Uterus (tissue), 4 donors: ENCODE data around the gene ING3. TPM values are rescaled to one million over a fixed set of nuclear protein-coding genes. Genes with fewer than 3 reads are reported as not detected.

Experiments used
- DNase-seq, 2 donors: peaks; one replicate each; pipeline ENCODE4 v3.0.0-alpha.2; 2019 to 2020
- H3K27ac ChIP-seq, 2 donors: fragments of 200-600 bp; sonication (generic); 1 replicate in 1 of 2; 2 replicates in 1 of 2; pipeline ENCODE4 v1.5.1; 2016 to 2018
- H3K27me3 ChIP-seq, 2 donors: fragments of 200-600 bp; sonication (generic); one replicate each; pipeline ENCODE4 v1.5.1; 2018 to 2019; ENCODE audit warnings: control low read depth in 1 of 2
- H3K36me3 ChIP-seq, 2 donors: fragments of 200-600 bp; sonication (generic); one replicate each; pipeline ENCODE4 v1.5.1; 2019; ENCODE audit warnings: control low read depth in 1 of 2
- H3K4me1 ChIP-seq, 2 donors: fragments of 200-600 bp; sonication (generic); one replicate each; pipeline ENCODE4 v1.5.1; 2018 to 2019; ENCODE audit warnings: control low read depth in 1 of 2
- H3K4me3 ChIP-seq, 2 donors: fragments of 200-600 bp; sonication (generic); 1 replicate in 1 of 2; 2 replicates in 1 of 2; pipeline ENCODE4 v1.5.1; 2018 to 2019; ENCODE audit warnings: mild to moderate bottlenecking in 1 of 2
- H3K9me3 ChIP-seq, 2 donors: fragments of 200-600 bp; sonication (generic); one replicate each; pipeline ENCODE4 v1.5.1; 2019; ENCODE audit warnings: control low read depth in 1 of 2
- POLR2A ChIP-seq, 2 donors: fragments of 450-650 bp; IDR thresholded peaks; one replicate each; pipeline ENCODE4 v1.6.1; 2016; ENCODE audit warnings: antibody characterized with exemption in 2 of 2, mild to moderate bottlenecking in 1 of 2, moderate library complexity in 1 of 2
- intact Hi-C: fragments of 100-400 bp; cut with DNase I; formaldehyde crosslinking; loops from one replicate; pipeline ENCODE4 v1.15.1; 2023; ENCODE audit warnings: low total_unique reads
- total RNA-seq, 4 donors: library from RNA; depleted of rRNA in 3 of 4; stranded (reverse); fragments of >200 nt in 3 of 4; gene quantifications; one replicate each; pipeline versions ENCODE4 v1.1.0 to v1.2.4, GENCODE V29; 2014 to 2023
- TF ChIP-seq, protein P1 (sequence below), 4 experiments: fragments of 200-600 bp in 2 of 4; fragments of 450-650 bp in 2 of 4; sonication (generic) in 2 of 4; IDR thresholded peaks; one replicate each; pipeline ENCODE4 v1.5.1; 2016 to 2019; ENCODE audit warnings: antibody characterized with exemption in 4 of 4, mild to moderate bottlenecking in 2 of 4, moderate library complexity in 1 of 4
- donor health status: DM: yes; HTN: yes; CAD: no.

ING3 gene
- total RNA-seq, 4 donors from 2014 or later: 16.4 to 37.7 (median 21.3) TPM

DNA sequence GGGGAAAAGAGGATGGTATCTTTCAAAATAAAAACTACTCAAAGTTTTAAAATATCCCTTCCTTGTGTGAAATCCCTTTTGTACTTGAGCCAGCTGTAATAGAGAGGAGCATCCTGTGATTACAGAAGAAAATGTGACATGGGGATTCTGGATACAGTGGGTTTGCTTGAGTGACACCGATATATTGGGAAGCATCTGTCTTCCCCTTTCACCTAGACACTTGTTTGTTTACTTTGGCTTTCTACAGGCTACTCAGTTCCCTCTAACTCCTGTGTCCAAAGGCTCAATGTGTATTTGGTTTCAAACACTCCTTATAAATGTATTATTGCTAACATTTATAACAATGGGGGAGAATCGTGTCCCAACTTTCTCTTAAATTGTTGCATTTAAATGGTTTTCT lies 62.3 kb downstream of the ING3 start:
- no peaks in the 10 kb centered on the region for H3K9me3 ChIP-seq

DNA sequence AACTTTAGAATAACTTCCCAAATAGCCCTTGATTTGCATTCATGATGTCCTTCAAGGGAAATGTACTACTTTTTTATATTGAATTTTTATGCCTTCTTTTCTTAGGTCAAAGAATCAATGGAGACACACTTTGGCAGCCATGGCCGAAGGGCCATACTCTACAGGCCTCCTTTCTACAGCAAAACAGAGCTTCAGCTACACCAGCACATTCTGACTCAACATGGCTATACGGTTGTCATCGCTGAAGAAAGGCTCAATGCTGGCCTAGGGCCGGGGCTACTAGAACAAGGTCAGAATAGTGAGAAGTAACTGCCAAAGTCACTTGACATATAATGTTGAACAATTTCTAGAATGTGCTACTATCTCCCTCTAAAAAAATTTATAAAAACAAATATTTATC lies 65.0 kb downstream of the ING3 start:
- Histone ChIP-seq H3K4me1 (peaks cover 0 to 6% of the 10 kb centered on the region in 2 donors), H3K27ac (peak overlapping the region in 1 of 2 donors; percentile 16)

More for the DNA sequence above, 62.3 kb downstream of the ING3 start:
- Histone ChIP-seq H3K27me3 (no peaks in the 10 kb centered on the region), H3K4me3 (no peak overlapping the region), H3K36me3 (no peaks in the 10 kb centered on the region), H3K27ac (no peak overlapping the region), H3K4me1 (peaks cover 0 to 1% of the 10 kb centered on the region in 2 donors)
- intact Hi-C loops: no loop called here
- TF ChIP-seq POLR2A (IDR thresholded peaks at IDR 0.05): no peak
- DNase-seq: no peak

DNA sequence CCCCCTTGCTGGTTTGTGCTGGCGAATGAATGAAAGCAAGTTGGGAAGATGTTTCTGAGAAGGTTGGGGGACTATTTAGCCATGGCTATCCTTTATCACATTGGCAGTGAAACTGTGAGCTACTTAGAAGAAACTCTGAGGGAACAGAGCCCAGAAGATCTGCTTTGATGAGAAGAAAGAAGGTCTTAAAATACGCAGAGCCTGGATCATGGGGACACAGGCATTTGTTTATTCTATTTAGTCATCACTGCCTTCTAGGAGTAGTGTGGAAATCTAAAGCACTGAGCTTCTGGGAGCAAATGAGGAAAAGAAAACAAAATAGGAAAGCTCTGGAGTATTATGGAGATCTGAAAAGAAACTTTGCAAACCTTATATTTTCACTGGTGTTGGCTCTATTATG lies 66.4 kb downstream of the ING3 start:
- intact Hi-C loops: no loop called here
- TF ChIP-seq POLR2A (IDR thresholded peaks at IDR 0.05): no peak
- TF ChIP-seq, protein P1, sequence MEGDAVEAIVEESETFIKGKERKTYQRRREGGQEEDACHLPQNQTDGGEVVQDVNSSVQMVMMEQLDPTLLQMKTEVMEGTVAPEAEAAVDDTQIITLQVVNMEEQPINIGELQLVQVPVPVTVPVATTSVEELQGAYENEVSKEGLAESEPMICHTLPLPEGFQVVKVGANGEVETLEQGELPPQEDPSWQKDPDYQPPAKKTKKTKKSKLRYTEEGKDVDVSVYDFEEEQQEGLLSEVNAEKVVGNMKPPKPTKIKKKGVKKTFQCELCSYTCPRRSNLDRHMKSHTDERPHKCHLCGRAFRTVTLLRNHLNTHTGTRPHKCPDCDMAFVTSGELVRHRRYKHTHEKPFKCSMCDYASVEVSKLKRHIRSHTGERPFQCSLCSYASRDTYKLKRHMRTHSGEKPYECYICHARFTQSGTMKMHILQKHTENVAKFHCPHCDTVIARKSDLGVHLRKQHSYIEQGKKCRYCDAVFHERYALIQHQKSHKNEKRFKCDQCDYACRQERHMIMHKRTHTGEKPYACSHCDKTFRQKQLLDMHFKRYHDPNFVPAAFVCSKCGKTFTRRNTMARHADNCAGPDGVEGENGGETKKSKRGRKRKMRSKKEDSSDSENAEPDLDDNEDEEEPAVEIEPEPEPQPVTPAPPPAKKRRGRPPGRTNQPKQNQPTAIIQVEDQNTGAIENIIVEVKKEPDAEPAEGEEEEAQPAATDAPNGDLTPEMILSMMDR (IDR thresholded peaks at IDR 0.05): no peak
- DNase-seq: no peak
- no peaks in the 10 kb centered on the region for H3K36me3 ChIP-seq
- peaks cover 0 to 12% of the 10 kb centered on the region in 2 donors for H3K4me1 ChIP-seq
- H3K27ac ChIP-seq: peak overlapping the region; percentile 11 to 60
- no peak overlapping the region for H3K4me3 ChIP-seq
- H3K9me3 ChIP-seq: no peaks in the 10 kb centered on the region
- H3K27me3 ChIP-seq: no peaks in the 10 kb centered on the region

More for the DNA sequence above, 65.0 kb downstream of the ING3 start:
- Histone ChIP-seq H3K27me3 (no peaks in the 10 kb centered on the region), H3K36me3 (no peaks in the 10 kb centered on the region), H3K9me3 (no peaks in the 10 kb centered on the region), H3K4me3 (no peak overlapping the region)
- intact Hi-C loops: no loop called here
- no peak for TF ChIP-seq POLR2A (IDR thresholded peaks at IDR 0.05)
- TF ChIP-seq, protein P1 (IDR thresholded peaks at IDR 0.05): no peak
- DNase-seq: no peak

DNA sequence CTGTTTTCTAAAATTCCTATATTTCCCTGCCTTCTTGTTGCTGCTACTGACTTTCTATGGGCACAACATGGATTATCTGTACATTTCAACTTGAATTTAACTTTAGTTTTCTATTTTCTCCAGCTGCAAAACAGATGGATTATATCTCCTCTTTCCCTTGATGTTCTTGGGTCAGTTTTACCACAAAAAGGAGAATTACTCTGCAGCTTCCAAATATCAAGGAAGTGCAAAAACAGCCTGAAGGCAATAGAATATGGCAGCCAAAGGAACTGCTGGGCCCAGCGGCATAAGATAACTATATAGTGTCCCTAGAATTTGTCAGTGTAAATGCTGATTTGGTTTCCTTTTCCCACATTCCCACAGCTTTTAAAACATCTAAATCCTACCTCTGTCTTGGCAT lies 67.0 kb downstream of the ING3 start:
- peak overlapping the region; percentile 11 to 60 for H3K27ac ChIP-seq
- intact Hi-C loops: no loop called here

DNA sequence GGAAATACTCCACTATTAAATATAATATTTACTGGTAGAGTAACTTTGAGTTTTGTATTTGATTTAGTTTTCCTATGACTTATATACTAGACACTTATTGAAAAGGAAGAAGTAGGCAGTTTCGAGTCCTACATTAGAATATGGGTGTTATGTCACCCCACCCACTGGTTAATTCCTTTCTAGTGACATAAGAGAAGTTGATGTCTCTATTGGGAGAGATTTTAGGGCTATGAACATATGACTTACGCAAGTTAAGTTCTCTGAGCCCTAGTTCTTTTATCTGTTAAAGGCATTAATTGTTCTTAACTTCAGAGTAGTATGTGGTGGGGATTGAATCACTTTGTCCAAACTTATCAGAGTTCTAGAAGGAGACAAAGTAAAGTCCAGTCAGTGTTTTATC lies 68.4 kb downstream of the ING3 start:
- intact Hi-C loops: no loop called here
- no peaks in the 10 kb centered on the region for H3K27me3 ChIP-seq
- H3K36me3 ChIP-seq: no peaks in the 10 kb centered on the region
- no peak overlapping the region for H3K4me3 ChIP-seq
- TF ChIP-seq POLR2A (IDR thresholded peaks at IDR 0.05): no peak
- TF ChIP-seq, protein P1 (IDR thresholded peaks at IDR 0.05): no peak
- peak overlapping the region; percentile 58 to 60 for H3K27ac ChIP-seq
- H3K4me1 ChIP-seq: peaks cover 0 to 12% of the 10 kb centered on the region in 2 donors
- no peaks in the 10 kb centered on the region for H3K9me3 ChIP-seq
- no peak for DNase-seq

More for the DNA sequence above, 67.0 kb downstream of the ING3 start:
- Histone ChIP-seq H3K4me3 (no peak overlapping the region), H3K4me1 (peaks cover 0 to 12% of the 10 kb centered on the region in 2 donors), H3K36me3 (no peaks in the 10 kb centered on the region), H3K9me3 (no peaks in the 10 kb centered on the region), H3K27me3 (no peaks in the 10 kb centered on the region)
- TF ChIP-seq POLR2A (IDR thresholded peaks at IDR 0.05): no peak
- TF ChIP-seq, protein P1 (IDR thresholded peaks at IDR 0.05): no peak
- no peak for DNase-seq
